ENCODE measurements around the gene SF3B2. TPM values are rescaled to one million over a fixed set of nuclear protein-coding genes. Genes with fewer than 3 reads are reported as not detected.
A peak's percentile ranks its signal among the peaks of the same experiment; 100 is the strongest.

Gene SF3B2
- total RNA-seq, 1 donor from 2014 or later, result 75.5 TPM

DNA sequence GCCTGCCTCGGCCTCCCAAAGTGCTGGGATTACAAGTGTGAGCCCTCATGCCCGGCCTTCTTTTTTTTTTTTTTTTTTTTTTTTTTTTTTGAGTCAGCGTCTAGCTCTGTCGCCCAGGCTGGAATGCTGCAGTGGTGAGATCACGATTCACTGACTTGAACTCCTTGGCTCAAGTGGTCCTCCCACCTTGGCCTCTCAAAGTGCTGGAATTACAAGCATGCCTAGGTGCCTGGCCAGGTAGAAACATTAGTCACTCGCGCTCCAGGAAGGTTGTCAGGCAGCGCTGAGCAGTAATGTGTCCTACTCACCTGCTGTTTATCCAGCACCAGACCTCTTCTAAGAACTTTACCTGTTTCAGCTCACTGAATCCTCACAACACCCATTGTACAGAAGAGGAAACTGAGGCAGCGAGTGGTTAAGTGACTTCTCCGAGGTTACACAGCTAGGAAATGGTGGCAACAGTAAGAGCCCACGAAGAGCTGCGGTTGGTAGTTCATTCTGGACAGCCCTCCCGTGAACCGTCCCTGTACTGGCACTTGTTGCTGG lies 40.9 kb upstream of the SF3B2 start:
- H3K9me3 ChIP-seq (replicated peaks), result no peaks in the 10 kb centered on the region
- TF ChIP-seq, protein P1, sequence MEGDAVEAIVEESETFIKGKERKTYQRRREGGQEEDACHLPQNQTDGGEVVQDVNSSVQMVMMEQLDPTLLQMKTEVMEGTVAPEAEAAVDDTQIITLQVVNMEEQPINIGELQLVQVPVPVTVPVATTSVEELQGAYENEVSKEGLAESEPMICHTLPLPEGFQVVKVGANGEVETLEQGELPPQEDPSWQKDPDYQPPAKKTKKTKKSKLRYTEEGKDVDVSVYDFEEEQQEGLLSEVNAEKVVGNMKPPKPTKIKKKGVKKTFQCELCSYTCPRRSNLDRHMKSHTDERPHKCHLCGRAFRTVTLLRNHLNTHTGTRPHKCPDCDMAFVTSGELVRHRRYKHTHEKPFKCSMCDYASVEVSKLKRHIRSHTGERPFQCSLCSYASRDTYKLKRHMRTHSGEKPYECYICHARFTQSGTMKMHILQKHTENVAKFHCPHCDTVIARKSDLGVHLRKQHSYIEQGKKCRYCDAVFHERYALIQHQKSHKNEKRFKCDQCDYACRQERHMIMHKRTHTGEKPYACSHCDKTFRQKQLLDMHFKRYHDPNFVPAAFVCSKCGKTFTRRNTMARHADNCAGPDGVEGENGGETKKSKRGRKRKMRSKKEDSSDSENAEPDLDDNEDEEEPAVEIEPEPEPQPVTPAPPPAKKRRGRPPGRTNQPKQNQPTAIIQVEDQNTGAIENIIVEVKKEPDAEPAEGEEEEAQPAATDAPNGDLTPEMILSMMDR (IDR thresholded peaks at IDR 0.05; ENCODE audit: borderline replicate concordance), result no peak
- intact Hi-C loops (cut with micrococcal nuclease), result no loop called here
- H3K4me1 ChIP-seq, result peaks cover 21% of the 10 kb centered on the region
- no peaks in the 10 kb centered on the region for H3K36me3 ChIP-seq
- DNase-seq, result no peak
- H3K27me3 ChIP-seq (ENCODE audit: low read depth), result peaks cover 30% of the 10 kb centered on the region
- H3K4me3 ChIP-seq, result peak overlapping the region; percentile 46
- no peak overlapping the region for H3K27ac ChIP-seq (replicated peaks)

DNA sequence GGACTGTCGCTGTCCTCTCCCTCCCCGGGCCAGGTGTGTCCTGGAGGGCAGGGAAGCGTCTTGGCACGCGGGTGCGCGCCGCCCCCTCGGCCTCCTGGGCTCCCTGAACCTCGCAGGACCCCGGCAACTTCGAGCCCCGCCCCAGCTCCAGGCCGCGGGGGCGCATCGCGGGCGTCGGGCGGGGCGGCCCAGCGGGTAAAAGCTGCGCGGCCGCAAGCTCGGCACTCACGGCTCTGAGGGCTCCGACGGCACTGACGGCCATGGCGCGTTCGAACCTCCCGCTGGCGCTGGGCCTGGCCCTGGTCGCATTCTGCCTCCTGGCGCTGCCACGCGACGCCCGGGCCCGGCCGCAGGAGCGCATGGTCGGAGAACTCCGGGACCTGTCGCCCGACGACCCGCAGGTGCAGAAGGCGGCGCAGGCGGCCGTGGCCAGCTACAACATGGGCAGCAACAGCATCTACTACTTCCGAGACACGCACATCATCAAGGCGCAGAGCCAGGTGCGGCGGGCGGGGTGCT lies 40.3 kb upstream of the SF3B2 start, which contains the start of gene CST6:
Gene CST6 (plus strand): TSS at position 224 of the 519 bp plus-strand sequence. CDS start 37 bp downstream, at position 261.
- H3K27me3 ChIP-seq (ENCODE audit: low read depth), result peaks cover 30% of the 10 kb centered on the region
- H3K9me3 ChIP-seq (replicated peaks), result no peaks in the 10 kb centered on the region
- H3K36me3 ChIP-seq, result no peaks in the 10 kb centered on the region
- peaks cover 24% of the 10 kb centered on the region for H3K4me1 ChIP-seq
- no peak within 1 kb of the TSS for H3K27ac ChIP-seq (replicated peaks)
- DNase-seq, result no peak
- TF ChIP-seq, protein P1 (IDR thresholded peaks at IDR 0.05; ENCODE audit: borderline replicate concordance), result no peak
- intact Hi-C loops (cut with micrococcal nuclease), result no loop called here
- peak within 1 kb of the TSS; percentile 46 for H3K4me3 ChIP-seq

DNA sequence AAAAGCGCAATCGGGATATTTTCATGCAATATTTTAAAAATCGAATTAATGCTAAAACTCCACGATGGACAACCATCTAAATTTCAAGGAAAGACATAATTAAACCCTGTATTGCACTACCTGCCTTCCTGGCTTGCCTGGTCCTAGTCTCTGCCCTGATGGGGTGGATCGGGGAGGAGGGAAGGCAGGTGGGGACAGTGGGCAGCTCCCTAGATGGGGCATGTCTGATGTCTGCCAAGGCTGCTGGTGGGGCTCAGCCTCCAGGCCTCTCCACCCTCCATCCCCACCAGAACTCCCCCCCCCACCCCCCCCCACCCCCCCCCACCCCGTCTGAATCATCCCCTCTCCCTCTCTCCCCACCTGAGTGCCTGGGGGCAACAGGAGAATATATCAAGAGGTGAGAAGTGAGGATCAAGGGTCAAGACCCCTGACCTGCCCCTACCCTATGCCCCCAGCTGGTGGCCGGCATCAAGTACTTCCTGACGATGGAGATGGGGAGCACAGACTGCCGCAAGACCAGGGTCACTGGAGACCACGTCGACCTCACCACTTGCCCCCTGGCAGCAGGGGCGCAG lies 39.7 kb upstream of the SF3B2 start:
- H3K4me1 ChIP-seq, result peaks cover 24% of the 10 kb centered on the region
- no peaks in the 10 kb centered on the region for H3K9me3 ChIP-seq (replicated peaks)
- peaks cover 30% of the 10 kb centered on the region for H3K27me3 ChIP-seq (ENCODE audit: low read depth)
- peak overlapping the region; percentile 46 for H3K4me3 ChIP-seq
- intact Hi-C loops (cut with micrococcal nuclease), result no loop called here
- no peak for DNase-seq
- no peak overlapping the region for H3K27ac ChIP-seq (replicated peaks)
- H3K36me3 ChIP-seq, result no peaks in the 10 kb centered on the region
- TF ChIP-seq, protein P1 (IDR thresholded peaks at IDR 0.05; ENCODE audit: borderline replicate concordance), result no peak

DNA sequence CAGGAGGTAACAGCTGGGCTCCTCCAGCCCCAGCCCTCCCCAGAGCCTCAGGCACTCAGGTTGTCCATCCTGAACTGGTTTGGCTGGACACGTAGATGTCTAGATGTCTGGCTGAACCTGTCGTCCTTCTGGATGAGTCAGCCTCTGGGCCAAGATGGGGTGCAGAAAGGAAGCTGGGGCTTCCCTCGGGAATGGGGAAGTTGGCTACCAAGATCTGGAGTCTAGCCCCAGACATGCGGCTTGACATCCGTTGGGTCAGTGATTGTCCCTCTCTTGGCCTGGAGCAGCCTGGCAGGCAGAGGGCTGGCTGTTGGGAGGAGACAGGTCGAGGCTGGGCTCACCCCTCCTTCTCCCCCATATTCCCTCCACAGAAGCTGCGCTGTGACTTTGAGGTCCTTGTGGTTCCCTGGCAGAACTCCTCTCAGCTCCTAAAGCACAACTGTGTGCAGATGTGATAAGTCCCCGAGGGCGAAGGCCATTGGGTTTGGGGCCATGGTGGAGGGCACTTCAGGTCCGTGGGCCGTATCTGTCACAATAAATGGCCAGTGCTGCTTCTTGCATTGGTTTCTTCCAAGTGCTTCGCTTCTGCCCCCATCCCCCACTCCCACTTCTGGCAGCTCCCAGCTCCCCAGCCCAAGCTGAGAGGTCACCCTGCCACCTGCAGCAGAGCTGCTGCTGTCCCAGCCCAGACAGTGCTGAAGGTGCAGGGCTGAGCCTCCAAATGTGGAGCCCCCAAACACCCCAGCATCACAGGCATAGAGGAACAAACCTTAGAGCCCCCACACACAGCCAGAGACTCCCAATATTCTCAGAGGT lies 39.0 kb upstream of the SF3B2 start:
- Histone ChIP-seq H3K36me3 (no peaks in the 10 kb centered on the region), H3K27me3 (ENCODE audit: low read depth) (peaks cover 30% of the 10 kb centered on the region), H3K4me3 (no peak overlapping the region), H3K27ac (replicated peaks) (no peak overlapping the region), H3K4me1 (peaks cover 24% of the 10 kb centered on the region), H3K9me3 (replicated peaks) (no peaks in the 10 kb centered on the region)
- TF ChIP-seq, protein P1 (IDR thresholded peaks at IDR 0.05; ENCODE audit: borderline replicate concordance), result no peak
- intact Hi-C loops (cut with micrococcal nuclease), result no loop called here
- no peak for DNase-seq

DNA sequence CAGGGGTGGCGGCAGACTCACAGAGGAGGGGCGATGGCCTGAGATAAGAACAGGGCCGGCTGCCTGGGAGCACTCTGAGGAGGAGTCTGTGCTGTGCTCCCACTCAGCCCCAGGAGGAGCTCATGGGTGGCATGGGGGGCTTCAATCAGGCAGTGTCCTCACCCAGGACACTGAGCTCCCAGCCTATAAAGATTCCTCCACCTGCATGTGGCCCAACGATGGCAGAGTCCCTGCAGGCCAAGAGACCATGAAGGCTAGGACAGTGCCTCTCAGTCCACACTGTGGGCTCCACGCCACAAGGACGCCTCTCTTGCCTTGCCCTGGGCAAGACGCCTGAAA lies 38.4 kb upstream of the SF3B2 start:
- Histone ChIP-seq H3K36me3 (no peaks in the 10 kb centered on the region), H3K4me1 (peaks cover 24% of the 10 kb centered on the region), H3K27ac (replicated peaks) (no peak overlapping the region), H3K4me3 (no peak overlapping the region), H3K27me3 (ENCODE audit: low read depth) (peaks cover 30% of the 10 kb centered on the region), H3K9me3 (replicated peaks) (no peaks in the 10 kb centered on the region)
- intact Hi-C loops (cut with micrococcal nuclease), result no loop called here
- DNase-seq, result no peak
- TF ChIP-seq, protein P1 (IDR thresholded peaks at IDR 0.05; ENCODE audit: borderline replicate concordance), result no peak
